ENCODE results near the gene PTPRN2. TPM values are rescaled to one million over a fixed set of nuclear protein-coding genes. Genes with fewer than 3 reads are reported as not detected.

The PTPRN2 gene
- total and polyA plus RNA-seq, 2 of the 8 experiments (the other 6 are each of a cell fraction or from before 2014, with no cell fraction given): 2.6 to 4.5 TPM

DNA sequence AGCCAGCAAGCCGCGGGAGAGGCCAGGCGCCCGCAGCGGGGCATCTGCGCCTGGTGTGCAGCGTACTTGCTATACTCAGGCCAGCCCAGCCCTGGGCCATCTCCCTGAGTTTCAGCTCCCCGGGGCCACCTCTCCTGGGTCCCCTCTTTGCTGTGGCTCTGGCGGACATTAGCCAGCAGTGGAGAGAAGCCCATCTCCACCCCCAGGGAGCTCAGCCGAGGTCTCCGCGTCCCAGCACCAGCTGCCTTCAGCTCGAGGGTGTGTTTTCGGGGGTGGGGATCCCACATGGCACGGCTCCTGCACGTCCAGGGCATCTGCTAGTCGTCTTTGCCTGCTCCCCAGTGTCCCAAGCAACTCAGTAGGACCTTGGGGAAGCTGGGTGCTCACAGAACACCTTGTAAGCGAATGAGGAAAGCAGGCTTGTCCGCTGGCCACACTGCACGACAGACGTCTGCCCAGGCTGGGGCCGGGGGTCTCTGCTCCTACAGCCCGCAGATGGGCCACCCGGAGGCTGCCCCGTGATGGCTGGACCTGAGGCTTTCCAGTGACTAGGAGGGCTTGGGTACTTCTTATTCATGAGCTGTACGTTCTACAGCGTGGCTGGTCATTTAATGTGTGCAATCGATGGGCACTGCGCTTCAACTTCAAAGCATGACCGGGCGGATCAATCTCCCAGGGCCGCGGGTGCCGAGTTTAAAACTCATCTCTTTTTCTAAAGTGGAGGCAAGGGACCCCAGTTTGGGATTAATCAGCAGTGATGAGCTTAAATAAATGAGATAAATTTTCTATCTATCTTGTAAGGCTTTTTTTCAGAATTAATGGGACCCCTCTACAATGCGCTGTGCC, 795.2 kb downstream of the PTPRN2 start:
- peak overlapping the region; percentile 45; the same call in 1 of the 2 replicates for H2BK12ac ChIP-seq (ENCODE audit: low read depth, low read length)
- H2AK5ac ChIP-seq (ENCODE audit: low read depth, low read length): no peak overlapping the region
- H3K23ac ChIP-seq (ENCODE audit: insufficient read length): no peak overlapping the region
- no peak for TF ChIP-seq SUZ12 (IDR thresholded peaks at IDR 0.05; ENCODE audit: low read length)
- TF ChIP-seq EGR1 (IDR thresholded peaks at IDR 0.05; ENCODE audit: borderline replicate concordance, low read depth, low read length): no peak
- no peak for TF ChIP-seq NRF1 (IDR thresholded peaks at IDR 0.05; ENCODE audit: low read depth, low read length)
- no peak for TF ChIP-seq ASH2L (IDR thresholded peaks at IDR 0.05; ENCODE audit: low read length)
- TF ChIP-seq SAP30 (IDR thresholded peaks at IDR 0.05; ENCODE audit: insufficient read depth, insufficient replicate concordance, low read length): no peak
- TF ChIP-seq TEAD4 (IDR thresholded peaks at IDR 0.05; ENCODE audit: low read depth, low read length): no peak
- TF ChIP-seq, protein P1, sequence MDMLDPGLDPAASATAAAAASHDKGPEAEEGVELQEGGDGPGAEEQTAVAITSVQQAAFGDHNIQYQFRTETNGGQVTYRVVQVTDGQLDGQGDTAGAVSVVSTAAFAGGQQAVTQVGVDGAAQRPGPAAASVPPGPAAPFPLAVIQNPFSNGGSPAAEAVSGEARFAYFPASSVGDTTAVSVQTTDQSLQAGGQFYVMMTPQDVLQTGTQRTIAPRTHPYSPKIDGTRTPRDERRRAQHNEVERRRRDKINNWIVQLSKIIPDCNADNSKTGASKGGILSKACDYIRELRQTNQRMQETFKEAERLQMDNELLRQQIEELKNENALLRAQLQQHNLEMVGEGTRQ (IDR thresholded peaks at IDR 0.05; ENCODE audit: low read length): no peak
- TF ChIP-seq ZNF274 (IDR thresholded peaks at IDR 0.05; ENCODE audit: borderline replicate concordance, extremely low read depth, low read length): no peak
- TF ChIP-seq, protein P2, sequence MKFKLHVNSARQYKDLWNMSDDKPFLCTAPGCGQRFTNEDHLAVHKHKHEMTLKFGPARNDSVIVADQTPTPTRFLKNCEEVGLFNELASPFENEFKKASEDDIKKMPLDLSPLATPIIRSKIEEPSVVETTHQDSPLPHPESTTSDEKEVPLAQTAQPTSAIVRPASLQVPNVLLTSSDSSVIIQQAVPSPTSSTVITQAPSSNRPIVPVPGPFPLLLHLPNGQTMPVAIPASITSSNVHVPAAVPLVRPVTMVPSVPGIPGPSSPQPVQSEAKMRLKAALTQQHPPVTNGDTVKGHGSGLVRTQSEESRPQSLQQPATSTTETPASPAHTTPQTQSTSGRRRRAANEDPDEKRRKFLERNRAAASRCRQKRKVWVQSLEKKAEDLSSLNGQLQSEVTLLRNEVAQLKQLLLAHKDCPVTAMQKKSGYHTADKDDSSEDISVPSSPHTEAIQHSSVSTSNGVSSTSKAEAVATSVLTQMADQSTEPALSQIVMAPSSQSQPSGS (IDR thresholded peaks at IDR 0.05; ENCODE audit: low read length): no peak
- H3K79me1 ChIP-seq (ENCODE audit: low read depth, low read length): no peaks in the 10 kb centered on the region
- peak overlapping the region; percentile 98 for H2BK15ac ChIP-seq (ENCODE audit: low read length)
- no peak overlapping the region for H3K27ac ChIP-seq (ENCODE audit: low read depth, low read length)
- H3K9me3 ChIP-seq (ENCODE audit: insufficient read depth in 2 of 2, low read depth in 1 of 2, low read length in 1 of 2): no peaks in the 10 kb centered on the region; a peak in 1 of 4 replicates
- H3K36me3 ChIP-seq (ENCODE audit: control insufficient read depth in 2 of 4, insufficient read depth in 4 of 4, low read length in 3 of 4): no peaks in the 10 kb centered on the region
- no peak overlapping the region for H3K4me3 ChIP-seq (ENCODE audit: extremely low read depth in 1 of 4, insufficient read depth in 2 of 4, low read depth in 3 of 4, low read length in 4 of 4)
- ChIA-PET CTCF (ENCODE audit: partially characterized antibody) (interaction anchor here (0.7 to 1.6 kb wide), 10 partner anchors 8 to 273 kb away, joined by 3 to 5 read pairs (median 4); no protein-coding TSS in a partner anchor), POLR2A (ENCODE audit: partially characterized antibody) (no interaction called here)
- H3K4ac ChIP-seq (replicated peaks; ENCODE audit: insufficient read length, low read depth, low read length): peak overlapping the region; percentile 92
- peak overlapping the region; percentile 92 for H2BK120ac ChIP-seq (replicated peaks; ENCODE audit: low read depth, low read length)
- no peak overlapping the region for H3K4me2 ChIP-seq (ENCODE audit: insufficient read depth in 1 of 2, low read depth in 2 of 2, low read length in 2 of 2)
- no peak overlapping the region for H2AFZ ChIP-seq (ENCODE audit: low read length)
- no peak overlapping the region for H3K9ac ChIP-seq (replicated peaks in 1 of 4; ENCODE audit: extremely low read depth in 1 of 4, low read depth in 3 of 4, low read length in 3 of 4)
- H3K18ac ChIP-seq (ENCODE audit: extremely low read depth, low read length): peak overlapping the region; percentile 83
- H3K79me2 ChIP-seq (ENCODE audit: control insufficient read depth in 1 of 2, insufficient read depth in 2 of 2, low read length in 2 of 2): no peaks in the 10 kb centered on the region
- peak overlapping the region; percentile 80; the same call in 1 of the 2 replicates for H2BK20ac ChIP-seq (ENCODE audit: low read length)
- FAIRE-seq (no peak), DNase-seq (ENCODE audit: low read depth in 1 of 2, low spot score in 2 of 2) (no peak)
- H2BK5ac ChIP-seq (ENCODE audit: low read depth, low read length): peak overlapping the region; percentile 69; the same call in 1 of the 2 replicates
- 83% methylated on average over 31 of the region's 35 CpGs; no CpG with 5 or more reads in 1 of the 2 experiments for WGBS, 2 experiments (ENCODE audit: extremely low coverage in 1 of 2, insufficient coverage in 1 of 2, insufficient read length in 1 of 2, insufficient replicate concordance in 2 of 2, low coverage in 1 of 2, low lambda C conversion rate in 2 of 2, missing lambda C conversion rate in 1 of 2)
- H3K56ac ChIP-seq (replicated peaks; ENCODE audit: insufficient read length, low read depth, low read length): no peak overlapping the region
- H3K4me1 ChIP-seq (replicated peaks in 1 of 4; ENCODE audit: control insufficient read depth in 3 of 4, insufficient read depth in 4 of 4, low read length in 3 of 4): peaks cover 9 to 39% (median 21%) of the 10 kb centered on the region in 4 experiments
- H4K8ac ChIP-seq (ENCODE audit: extremely low read depth, insufficient read depth, low read length): no peak overlapping the region
- peak overlapping the region; percentile 93 for H4K91ac ChIP-seq (replicated peaks; ENCODE audit: insufficient read length, low read length)
- no peak overlapping the region for H3K14ac ChIP-seq (ENCODE audit: insufficient read length)
- peaks cover 0 to 7% of the 10 kb centered on the region in 2 experiments for H4K20me1 ChIP-seq (replicated peaks in 1 of 2; ENCODE audit: control insufficient read depth in 1 of 2, insufficient read depth in 2 of 2, low read length in 2 of 2)
- H4K5ac ChIP-seq (ENCODE audit: insufficient read length, low read depth, low read length): peak overlapping the region; percentile 45
- H3K27me3 ChIP-seq (replicated peaks in 1 of 4; ENCODE audit: control insufficient read depth in 3 of 4, extremely low read depth in 1 of 4, insufficient read depth in 3 of 4, low read length in 3 of 4): no peaks in the 10 kb centered on the region; a peak in 1 of 7 replicates
- peaks cover 9% of the 10 kb centered on the region; the same call in 1 of the 2 replicates for H3K23me2 ChIP-seq (ENCODE audit: low read depth, low read length)

Data from H1 (cell line).